Gastroesophageal sphincter (tissue), 3 donors: ENCODE results near the gene ENG.

ENCODE experiments used
- EP300 ChIP-seq: sonication (generic); formaldehyde crosslinking; IDR thresholded peaks from one replicate; pipeline ENCODE4 v1.6.1; 2017; ENCODE audit warnings: antibody characterized with exemption, mild to moderate bottlenecking
- POLR2A ChIP-seq, 2 donors: fragments of 450-650 bp; IDR thresholded peaks; one replicate each; pipeline ENCODE4 v1.6.1; 2017; ENCODE audit warnings: antibody characterized with exemption in 2 of 2, mild to moderate bottlenecking in 2 of 2, moderate library complexity in 1 of 2
- TF ChIP-seq, protein P1 (sequence below), 4 experiments: fragments of 200-600 bp in 2 of 4; fragments of 450-650 bp in 2 of 4; sonication (generic) in 1 of 4; IDR thresholded peaks; one replicate each; pipeline ENCODE4 v1.5.1; 2017 to 2019; ENCODE audit warnings: antibody characterized with exemption in 4 of 4, mild to moderate bottlenecking in 2 of 4, moderate library complexity in 2 of 4

DNA sequence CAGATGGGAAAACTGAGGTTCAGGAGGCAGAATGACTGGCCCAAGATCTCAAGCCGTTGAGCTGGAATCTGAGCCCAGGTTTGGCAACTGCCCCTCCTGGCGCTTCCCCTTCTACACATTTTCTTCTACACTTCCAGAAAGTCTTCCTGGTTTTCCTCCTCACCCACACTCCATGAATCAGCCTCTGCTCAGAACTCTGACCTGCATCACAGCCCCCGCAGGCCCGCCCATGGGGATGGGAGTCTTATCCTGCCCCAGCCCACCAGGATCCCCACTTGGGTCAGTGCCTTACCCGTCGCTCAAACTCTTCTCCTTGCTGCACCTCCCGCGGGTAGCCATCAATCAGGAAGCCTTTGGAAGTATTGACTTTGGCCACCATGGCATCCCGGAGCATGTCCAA, 17.1 kb upstream of the ENG start:
- TF ChIP-seq, protein P1, sequence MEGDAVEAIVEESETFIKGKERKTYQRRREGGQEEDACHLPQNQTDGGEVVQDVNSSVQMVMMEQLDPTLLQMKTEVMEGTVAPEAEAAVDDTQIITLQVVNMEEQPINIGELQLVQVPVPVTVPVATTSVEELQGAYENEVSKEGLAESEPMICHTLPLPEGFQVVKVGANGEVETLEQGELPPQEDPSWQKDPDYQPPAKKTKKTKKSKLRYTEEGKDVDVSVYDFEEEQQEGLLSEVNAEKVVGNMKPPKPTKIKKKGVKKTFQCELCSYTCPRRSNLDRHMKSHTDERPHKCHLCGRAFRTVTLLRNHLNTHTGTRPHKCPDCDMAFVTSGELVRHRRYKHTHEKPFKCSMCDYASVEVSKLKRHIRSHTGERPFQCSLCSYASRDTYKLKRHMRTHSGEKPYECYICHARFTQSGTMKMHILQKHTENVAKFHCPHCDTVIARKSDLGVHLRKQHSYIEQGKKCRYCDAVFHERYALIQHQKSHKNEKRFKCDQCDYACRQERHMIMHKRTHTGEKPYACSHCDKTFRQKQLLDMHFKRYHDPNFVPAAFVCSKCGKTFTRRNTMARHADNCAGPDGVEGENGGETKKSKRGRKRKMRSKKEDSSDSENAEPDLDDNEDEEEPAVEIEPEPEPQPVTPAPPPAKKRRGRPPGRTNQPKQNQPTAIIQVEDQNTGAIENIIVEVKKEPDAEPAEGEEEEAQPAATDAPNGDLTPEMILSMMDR (IDR thresholded peaks at IDR 0.05), result no peak
- no peak for TF ChIP-seq EP300
- TF ChIP-seq POLR2A (IDR thresholded peaks at IDR 0.05), result no peak
